ENCODE results near the gene GTF2IRD1. TPM values are rescaled to one million over a fixed set of nuclear protein-coding genes. Genes with fewer than 3 reads are reported as not detected.

Gene GTF2IRD1
- total and polyA plus RNA-seq, 2 of the 13 experiments (the other 11 are each of a cell fraction or from before 2014, with no cell fraction given): 16.5 to 26.7 TPM

- ChIA-PET CTCF (ENCODE audit: low intra/inter-chr PET ratio, low total read pairs) (no interaction called here), POLR2A (no interaction called here)
- Histone ChIP-seq H3K4me1 (ENCODE audit: insufficient read depth, low read length) (peaks cover 18% of the 10 kb centered on the region), H3K9ac (ENCODE audit: insufficient read depth, low read depth, low read length) (no peak overlapping the region), H2AFZ (ENCODE audit: low read length) (no peak overlapping the region), H4K20me1 (ENCODE audit: insufficient read depth, low read length) (no peaks in the 10 kb centered on the region), H3K36me3 (replicated peaks in 1 of 2; ENCODE audit: control insufficient read depth in 1 of 2, insufficient read depth in 2 of 2, low read length in 2 of 2) (no peaks in the 10 kb centered on the region), H3K27me3 (ENCODE audit: control insufficient read depth in 1 of 2, insufficient read depth in 2 of 2, low read length in 2 of 2) (peaks cover 1 to 12% of the 10 kb centered on the region in 2 experiments; a peak in 2 of 5 replicates), H3K79me2 (ENCODE audit: insufficient read depth, low read length) (no peaks in the 10 kb centered on the region), H3K4me2 (ENCODE audit: low read depth, low read length) (no peak overlapping the region), H3K9me3 (ENCODE audit: low read length) (no peaks in the 10 kb centered on the region), H3K4me3 (replicated peaks in 1 of 3; ENCODE audit: insufficient read depth in 1 of 3, low read depth in 2 of 3, low read length in 3 of 3) (no peak overlapping the region), H3K27ac (ENCODE audit: extremely low read length, insufficient read depth, low read length) (no peak overlapping the region)
- ATAC-seq: no peak
- 42% methylated on average over 4 of the region's 4 CpGs for WGBS (ENCODE audit: low lambda C conversion rate)
- intact Hi-C loops (cut with micrococcal nuclease; ENCODE audit: unreplicated experiment) (no loop called here), in situ Hi-C loops (cut with HindIII; ENCODE audit: extremely low pct_ligation_motif_present, low pct_unique_long_range_greater_than_20kb) (no loop called here)
- no TSS peak for BruUV-seq (replicated peaks)
- FAIRE-seq: no peak
- DNase-seq (ENCODE audit: low spot score): no peak
- TF ChIP-seq FOSL2 (CRISPR knock-in tag; IDR thresholded peaks at IDR 0.05) (no peak), GATAD1 (CRISPR knock-in tag; IDR thresholded peaks at IDR 0.05) (no peak), ARID5B (CRISPR knock-in tag; IDR thresholded peaks at IDR 0.05) (no peak), UBTF (CRISPR knock-in tag; IDR thresholded peaks at IDR 0.05) (no peak), ZNF33B (CRISPR knock-in tag; IDR thresholded peaks at IDR 0.05) (no peak), PRDM10 (CRISPR knock-in tag; IDR thresholded peaks at IDR 0.05; ENCODE audit: low read depth) (no peak), PLSCR1 (CRISPR knock-in tag; IDR thresholded peaks at IDR 0.05; ENCODE audit: borderline replicate concordance) (no peak), CSRNP2 (CRISPR knock-in tag; conservative IDR thresholded peaks at IDR 0.05; ENCODE audit: low read depth) (no peak), GMEB1 (CRISPR knock-in tag; IDR thresholded peaks at IDR 0.05; ENCODE audit: borderline replicate concordance) (no peak)
Observed at GRCh38 chr7:74428023-74428422, 25.7 kb upstream of the GTF2IRD1 start.
